GDM1 (cell line): ENCODE results near the gene ALB.
"Not testable (repeated sequence)": the region's sequence is repeated elsewhere in the genome, so short reads cannot be mapped to it uniquely, and the experiment has no call there.

Experiments used
- DNase-seq: peaks from one replicate; lab custom pipeline; 2025; lab: John Stamatoyannopoulos, UW

The ALB gene

DNA sequence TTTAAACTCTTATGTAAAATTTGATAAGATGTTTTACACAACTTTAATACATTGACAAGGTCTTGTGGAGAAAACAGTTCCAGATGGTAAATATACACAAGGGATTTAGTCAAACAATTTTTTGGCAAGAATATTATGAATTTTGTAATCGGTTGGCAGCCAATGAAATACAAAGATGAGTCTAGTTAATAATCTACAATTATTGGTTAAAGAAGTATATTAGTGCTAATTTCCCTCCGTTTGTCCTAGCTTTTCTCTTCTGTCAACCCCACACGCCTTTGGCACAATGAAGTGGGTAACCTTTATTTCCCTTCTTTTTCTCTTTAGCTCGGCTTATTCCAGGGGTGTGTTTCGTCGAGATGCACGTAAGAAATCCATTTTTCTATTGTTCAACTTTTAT, at the start of gene ALB:
Gene ALB (plus strand): TSS at position 246 of the 400 bp plus-strand sequence. CDS start 41 bp downstream, at position 287.
- DNase-seq = no peak

DNA sequence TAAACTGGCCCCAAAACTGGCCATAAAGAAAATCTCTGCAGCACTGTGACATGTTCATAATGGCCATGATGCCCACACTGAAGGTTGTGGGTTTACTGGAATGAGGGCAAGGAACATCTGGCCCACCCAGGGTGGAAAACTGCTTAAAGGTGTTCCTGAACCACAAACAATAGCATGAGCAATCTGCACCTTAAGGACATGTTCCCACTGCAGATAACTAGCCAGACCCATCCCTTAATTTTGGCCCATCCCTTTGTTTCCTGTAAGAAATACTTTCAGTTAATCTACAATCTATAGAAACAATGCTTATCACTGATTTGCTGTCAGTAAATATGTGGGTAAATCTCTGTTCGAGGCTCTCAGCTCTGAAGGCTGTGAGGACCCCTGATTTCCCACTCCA, 46.9 kb upstream of the ALB start:
- DNase-seq = not testable (repeated sequence)

DNA sequence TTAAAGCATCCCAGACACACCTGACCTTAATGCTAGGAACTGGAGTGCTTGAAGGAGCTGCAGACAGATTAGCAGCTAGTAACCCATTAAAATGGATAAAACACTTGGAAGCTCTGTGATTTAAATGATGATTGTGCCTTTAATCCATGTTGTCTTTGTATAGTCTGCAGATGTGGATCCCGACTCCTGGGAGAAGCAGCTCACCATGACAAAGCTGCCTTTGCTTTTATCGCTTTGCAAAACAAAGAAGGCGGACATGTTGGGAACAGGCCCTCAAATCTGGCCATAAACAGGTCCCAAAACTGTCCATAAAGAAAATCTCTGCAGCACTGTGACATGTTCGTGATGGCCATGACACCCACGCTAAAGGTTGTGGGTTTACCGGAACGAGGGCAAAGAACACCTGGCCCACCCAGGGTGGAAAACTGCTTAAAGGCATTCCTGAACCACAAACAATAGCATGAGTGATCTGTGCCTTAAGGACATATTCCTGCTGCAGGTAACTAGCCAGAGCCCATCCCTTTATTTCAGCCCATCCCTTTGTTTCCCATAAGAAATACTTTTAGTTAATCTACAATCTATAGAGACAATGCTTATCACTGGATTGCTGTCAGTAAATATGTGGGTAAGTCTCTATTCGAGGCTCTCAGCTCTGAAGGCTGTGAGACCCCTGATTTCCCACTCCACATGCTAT, 34.4 kb upstream of the ALB start:
- not testable (repeated sequence) for DNase-seq

DNA sequence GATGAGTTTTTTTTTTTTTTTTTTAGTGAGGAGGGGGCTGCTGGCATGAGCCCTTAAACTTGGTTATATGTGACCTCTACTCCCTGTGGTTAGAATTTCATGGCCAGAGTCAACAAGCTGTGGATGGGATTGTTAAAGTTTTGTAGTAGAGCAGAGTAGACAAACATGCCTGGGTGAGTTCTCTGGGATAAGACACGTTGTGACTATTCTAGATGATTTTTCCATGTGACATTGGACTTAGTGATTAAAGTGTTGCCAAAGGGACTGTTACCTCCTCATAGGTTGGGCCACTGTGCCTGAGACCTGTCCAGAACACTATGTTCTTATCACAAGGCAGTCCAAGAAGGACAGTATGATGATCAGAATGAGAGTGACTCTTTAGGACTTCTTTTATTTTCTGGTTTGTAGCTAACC, 28.8 kb upstream of the ALB start:
- DNase-seq = no peak

DNA sequence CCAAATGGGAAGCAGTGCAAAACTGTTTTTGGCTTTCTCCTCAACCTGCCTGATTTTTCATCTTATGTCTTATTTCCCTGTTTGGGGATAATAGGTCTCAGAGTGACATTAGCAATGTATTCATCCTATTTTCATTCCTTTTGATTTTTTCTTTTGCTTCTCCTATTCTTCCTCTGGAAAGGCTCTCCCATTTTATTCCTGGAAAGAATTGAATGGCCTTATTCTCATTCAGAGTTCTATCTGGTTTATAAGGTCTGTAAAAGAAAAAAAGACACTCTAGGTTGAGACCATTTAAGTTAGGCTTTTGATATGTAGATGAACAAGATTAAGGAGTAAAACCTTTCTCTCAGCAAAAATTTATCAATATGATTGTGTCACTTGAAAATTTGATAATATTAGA, 27.8 kb upstream of the ALB start:
- no peak for DNase-seq

DNA sequence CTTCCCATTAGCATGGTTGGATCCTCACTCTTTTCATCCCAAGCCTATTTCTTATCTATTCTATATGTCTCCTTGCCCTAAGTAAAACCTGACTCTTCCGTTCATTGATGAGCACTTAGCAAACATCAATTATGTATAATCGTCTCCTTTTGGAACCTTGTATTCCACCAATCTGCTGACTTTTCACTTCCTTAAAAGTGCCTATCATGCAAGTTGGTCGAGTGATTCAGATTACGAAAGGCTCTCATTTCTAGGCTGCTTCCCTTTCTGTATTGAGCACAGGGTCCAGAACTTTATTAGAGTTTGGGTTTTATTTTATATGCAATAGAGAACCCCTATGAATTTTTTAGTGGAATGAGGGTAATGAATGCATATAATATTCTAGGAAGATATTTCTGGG, 27.1 kb upstream of the ALB start:
- DNase-seq = no peak

DNA sequence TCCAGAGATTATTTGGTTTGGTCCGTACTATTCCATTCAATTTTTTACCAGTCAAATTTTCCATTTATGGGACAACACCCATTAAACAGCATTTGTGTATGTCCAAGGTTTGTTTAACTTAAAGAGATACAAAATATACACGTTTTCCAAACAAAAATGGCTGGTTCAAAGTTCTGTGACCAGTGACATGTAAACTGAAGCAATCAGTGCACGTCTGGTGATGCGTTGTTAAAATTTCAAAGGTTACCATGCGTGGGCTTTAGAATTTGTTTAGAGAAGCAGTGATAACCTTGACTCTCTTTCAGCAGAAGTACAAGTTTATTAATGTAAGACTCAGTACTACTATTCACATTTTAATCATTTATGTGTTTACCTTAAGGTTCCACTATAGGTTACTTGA, 25.2 kb upstream of the ALB start:
- DNase-seq = no peak

DNA sequence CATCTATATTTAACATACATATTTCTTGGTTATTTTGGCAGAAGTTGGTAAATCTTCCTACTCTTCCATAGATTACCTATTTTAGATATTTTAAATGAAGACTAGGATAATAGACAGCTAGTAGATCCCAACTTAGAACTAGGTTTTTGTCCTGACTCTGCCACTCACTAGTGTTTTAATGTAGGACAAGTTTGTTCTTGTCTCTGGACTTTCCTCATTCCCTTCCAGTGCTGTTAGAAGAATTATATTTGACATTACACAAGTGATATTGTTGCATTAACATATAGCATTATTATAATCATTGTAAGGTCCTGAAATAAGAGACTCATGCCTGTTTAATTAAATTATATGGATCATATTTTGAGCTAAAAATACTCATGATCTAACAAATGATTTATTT, 24.1 kb upstream of the ALB start:
- DNase-seq = no peak

DNA sequence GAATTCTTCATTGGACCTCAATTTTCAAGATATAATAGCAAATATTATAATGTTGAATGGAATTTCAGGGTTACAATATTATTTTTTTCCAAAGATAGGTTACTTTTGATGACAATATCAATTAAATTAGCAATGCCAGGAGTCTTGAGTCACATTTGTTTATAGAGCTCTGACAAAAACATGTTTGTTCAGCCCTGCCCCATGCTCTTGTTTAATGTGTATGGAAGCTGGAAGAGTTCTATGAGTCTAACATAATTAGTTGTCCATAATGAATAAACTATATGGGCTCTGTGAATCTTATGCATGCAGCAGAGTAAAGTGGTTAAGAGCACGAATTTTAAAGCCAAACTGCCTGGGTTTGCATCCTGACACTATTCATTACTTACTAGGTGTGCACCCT, 22.9 kb upstream of the ALB start:
- DNase-seq = no peak

DNA sequence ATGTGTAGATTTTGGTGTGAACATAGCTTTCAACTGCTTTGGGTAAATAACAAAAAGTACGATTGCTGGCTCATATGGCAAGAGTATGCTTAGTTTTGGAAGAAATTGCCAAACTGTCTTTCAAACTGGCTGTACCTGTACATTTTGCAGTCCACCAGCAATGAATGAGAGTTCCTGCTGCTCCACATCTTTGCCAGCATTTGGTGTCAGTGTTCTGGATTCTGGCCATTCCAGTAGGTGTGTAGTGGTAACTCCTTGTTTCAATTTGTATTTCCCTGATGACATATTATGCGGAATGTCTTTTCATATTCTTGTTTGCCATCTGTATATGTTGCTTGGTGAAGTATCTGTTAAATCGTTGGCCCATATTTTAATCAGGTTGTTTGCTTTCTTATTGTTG, 20.6 kb upstream of the ALB start:
- no peak for DNase-seq

DNA sequence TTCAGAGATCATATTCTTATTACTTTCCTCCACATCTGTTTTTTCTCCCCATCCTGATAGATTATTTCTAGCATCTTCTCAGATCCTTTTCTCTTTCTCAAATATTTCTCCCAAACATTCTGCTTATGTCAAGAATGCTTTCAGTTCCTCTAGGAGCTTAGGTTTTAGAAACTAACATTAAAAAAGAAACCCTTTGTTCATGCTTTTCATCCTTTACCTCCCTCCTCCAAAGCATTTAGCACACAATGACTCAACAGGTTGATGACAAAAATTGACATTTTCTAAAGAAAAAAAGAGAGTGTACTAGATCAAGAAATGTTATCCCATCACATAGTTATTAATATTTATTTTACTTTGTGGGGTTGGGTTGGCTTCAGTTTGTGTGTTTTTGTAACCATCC, 16.5 kb upstream of the ALB start:
- DNase-seq = no peak

DNA sequence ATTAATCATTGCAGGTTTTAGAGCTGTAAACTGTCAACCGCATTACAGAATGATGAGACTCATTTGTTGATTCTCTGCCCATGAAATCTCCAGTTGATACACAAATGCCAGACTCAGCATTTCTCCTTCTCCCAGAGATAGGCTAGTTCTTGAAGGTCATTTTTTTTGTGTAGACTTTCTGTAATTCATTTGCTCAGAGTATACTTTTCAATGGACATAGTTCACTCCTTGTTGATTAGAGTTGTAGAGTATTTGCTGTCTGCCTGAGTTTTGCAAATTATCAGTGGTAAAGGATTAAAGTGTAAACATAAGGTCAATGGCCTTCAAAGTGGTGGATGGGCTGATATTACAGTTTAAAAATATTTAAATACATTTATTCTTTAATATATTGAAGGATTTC, 15.2 kb upstream of the ALB start:
- DNase-seq = no peak

DNA sequence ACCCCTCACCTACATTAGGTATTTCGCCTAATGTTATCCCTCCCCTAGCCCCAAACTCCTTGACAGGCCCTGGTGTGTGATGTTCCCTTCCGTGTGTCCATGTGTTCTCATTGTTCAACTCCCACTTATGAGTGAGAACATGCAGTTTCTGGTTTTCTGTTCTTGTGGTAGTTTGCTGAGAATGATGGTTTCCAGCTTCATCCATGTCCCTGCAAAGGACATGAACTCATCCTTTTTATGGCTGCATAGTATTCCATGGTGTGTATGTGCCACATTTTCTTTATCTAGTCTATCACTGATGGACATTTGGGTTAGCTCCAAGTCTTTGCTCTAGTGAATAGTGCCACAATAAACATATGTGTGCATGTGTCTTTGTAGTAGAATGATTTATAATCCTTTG, 14.4 kb upstream of the ALB start:
- DNase-seq = not testable (repeated sequence)

DNA sequence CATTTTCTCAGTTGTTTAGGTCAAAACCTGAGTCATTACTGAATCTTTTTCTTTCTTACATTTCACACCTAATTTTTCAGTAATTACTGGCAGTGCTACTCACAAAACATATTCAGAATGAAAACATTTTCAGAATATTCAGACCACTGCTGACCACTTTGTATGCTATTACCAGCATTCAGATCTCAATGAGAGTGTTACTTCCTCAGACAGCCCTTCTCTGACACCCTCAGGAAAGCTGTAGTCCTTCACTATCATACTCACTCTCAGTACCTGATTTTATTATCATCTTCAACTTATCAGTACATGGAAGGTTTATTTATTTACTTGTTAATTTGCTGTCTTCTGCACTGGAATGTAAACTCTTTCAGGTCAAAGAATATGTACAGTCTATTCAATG, 12.3 kb upstream of the ALB start:
- DNase-seq = no peak

DNA sequence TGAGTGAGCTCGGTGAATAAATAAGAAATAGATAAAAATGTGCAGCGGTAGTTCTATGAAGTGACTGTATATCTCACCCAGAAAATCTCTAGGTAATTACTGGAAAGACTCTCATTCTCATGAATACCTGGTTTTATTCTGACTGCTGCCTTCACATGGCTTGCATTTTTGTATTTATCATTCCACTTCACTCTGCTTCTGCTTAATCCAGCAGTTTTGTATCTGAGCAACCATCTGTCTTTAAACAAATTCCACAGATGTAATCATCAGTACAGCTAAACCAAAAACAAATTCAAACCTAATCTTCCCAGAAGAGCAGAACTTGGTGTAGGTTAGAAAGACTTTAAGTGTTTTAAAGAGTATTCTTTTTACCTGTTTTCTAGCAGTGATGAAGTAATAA, 11.2 kb upstream of the ALB start:
- no peak for DNase-seq

DNA sequence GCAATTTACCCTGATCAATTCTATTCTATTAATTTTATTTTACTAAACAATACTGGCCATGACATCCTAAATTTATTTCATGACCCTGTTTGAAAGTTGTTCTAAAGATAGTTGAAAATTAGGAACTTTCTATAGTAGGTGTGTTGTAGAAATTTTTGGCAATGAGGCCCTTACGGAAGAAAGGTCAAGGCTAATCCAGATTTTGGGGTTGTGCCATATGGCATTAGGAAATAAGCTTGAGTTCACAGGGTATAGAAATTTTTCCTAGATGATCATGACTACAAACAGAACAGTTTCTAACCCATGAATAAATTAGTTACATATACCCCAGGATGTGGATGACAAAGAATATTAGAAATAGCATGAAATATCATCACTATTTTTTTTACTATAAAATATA, 7.8 kb upstream of the ALB start:
- no peak for DNase-seq

DNA sequence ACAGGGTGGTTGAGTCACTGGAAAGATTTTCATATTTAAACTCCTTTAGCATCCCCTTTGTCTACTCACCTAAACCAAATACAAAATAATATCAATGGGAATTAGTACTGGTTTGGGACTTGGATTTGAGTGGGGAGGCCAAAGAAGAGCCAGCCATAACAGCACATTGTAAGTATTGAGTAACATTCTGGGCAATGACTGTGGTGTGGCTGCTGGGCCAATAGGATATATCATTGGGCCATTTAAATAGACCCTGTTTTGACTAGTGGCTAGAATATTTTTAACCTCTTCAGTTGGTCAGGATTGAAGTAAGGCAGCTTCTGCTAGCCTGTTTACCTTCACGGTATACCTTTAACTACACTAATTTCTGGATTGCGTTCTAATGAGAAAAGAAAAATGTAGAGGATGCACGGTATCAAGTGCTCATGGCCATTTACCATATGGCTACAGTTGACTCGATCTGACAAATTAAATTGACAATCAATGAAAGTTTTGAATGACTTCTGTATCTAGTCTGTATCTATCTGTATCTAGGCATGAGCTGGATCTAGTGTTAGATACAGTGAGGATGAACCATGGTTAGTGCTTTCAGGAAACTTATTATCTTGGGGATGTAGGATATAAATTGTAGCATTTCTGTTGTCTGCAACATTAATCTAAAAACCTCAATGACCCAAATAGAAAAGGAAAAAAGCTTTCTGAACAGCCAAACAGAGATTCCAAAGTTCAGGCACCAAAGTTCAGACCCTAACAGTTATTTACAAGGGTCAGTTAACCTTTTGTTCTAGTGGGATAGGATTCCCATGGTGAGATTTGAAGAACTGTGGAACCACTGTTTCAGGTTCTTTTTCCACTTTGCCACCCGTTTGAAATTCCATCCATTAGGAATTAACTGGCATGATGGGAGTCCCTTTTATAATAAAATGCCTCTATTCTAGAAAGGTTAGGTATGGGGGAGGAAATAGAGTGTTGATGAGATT, 6.8 kb upstream of the ALB start:
- no peak for DNase-seq

DNA sequence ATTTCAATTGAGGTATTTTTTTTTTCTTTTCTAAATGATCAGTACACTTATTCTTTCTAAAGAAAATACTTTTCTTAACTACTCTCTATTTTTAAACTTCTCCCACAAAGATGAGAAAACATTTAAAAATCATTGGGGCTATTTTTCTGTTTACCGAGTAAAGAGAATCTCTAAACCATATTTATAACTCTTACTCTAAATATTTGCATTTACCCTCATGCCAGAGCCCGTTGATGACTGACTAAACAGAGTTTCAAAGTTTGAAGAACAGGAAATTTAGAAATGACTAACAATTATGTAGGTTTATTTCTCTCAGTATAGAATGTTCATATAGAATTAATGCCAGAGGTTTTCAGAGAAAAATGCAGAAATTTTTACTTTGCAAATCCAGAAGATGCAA, 2.7 kb upstream of the ALB start:
- no peak for DNase-seq

DNA sequence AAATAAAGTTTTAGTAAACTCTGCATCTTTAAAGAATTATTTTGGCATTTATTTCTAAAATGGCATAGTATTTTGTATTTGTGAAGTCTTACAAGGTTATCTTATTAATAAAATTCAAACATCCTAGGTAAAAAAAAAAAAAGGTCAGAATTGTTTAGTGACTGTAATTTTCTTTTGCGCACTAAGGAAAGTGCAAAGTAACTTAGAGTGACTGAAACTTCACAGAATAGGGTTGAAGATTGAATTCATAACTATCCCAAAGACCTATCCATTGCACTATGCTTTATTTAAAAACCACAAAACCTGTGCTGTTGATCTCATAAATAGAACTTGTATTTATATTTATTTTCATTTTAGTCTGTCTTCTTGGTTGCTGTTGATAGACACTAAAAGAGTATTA, 370 bp downstream of the ALB start:
- no peak for DNase-seq

DNA sequence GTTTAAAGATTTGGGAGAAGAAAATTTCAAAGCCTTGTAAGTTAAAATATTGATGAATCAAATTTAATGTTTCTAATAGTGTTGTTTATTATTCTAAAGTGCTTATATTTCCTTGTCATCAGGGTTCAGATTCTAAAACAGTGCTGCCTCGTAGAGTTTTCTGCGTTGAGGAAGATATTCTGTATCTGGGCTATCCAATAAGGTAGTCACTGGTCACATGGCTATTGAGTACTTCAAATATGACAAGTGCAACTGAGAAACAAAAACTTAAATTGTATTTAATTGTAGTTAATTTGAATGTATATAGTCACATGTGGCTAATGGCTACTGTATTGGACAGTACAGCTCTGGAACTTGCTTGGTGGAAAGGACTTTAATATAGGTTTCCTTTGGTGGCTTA, 1.1 kb downstream of the ALB start:
- DNase-seq = no peak

DNA sequence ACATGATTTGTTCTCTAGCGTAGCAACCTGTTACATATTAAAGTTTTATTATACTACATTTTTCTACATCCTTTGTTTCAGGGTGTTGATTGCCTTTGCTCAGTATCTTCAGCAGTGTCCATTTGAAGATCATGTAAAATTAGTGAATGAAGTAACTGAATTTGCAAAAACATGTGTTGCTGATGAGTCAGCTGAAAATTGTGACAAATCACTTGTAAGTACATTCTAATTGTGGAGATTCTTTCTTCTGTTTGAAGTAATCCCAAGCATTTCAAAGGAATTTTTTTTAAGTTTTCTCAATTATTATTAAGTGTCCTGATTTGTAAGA, 2.4 kb downstream of the ALB start:
- no peak for DNase-seq

DNA sequence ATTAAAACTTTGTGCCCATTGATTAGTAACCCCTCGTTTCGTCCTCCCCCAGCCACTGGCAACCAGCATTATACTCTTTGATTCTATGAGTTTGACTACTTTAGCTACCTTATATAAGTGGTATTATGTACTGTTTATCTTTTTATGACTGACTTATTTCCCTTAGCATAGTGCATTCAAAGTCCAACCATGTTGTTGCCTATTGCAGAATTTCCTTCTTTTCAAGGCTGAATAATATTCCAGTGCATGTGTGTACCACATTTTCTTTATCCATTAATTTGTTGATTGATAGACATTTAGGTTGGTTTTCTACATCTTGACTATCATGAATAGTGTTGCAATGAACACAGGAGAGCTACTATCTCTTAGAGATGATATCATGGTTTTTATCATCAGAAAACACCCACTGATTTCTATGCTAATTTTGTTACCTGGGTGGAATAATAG, 3.2 kb downstream of the ALB start:
- DNase-seq = no peak

DNA sequence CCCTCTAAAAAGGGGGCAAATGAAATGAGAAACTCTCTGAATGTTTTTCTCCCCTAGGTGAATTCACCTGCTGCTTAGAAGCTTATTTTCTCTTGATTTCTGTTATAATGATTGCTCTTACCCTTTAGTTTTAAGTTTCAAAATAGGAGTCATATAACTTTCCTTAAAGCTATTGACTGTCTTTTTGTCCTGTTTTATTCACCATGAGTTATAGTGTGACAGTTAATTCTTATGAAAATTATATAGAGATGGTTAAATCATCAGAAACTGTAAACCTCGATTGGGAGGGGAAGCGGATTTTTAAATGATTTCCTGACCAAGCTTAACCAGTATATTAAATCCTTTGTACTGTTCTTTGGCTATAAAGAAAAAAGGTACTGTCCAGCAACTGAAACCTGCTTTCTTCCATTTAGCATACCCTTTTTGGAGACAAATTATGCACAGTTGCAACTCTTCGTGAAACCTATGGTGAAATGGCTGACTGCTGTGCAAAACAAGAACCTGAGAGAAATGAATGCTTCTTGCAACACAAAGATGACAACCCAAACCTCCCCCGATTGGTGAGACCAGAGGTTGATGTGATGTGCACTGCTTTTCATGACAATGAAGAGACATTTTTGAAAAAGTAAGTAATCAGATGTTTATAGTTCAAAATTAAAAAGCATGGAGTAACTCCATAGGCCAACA, 4.2 kb downstream of the ALB start:
- DNase-seq = no peak
